Measurements from ENCODE around the gene EIF3A.
"Not testable (repeated sequence)": the region's sequence is repeated elsewhere in the genome, so short reads cannot be mapped to it uniquely, and the experiment has no call there.

EIF3A gene

DNA sequence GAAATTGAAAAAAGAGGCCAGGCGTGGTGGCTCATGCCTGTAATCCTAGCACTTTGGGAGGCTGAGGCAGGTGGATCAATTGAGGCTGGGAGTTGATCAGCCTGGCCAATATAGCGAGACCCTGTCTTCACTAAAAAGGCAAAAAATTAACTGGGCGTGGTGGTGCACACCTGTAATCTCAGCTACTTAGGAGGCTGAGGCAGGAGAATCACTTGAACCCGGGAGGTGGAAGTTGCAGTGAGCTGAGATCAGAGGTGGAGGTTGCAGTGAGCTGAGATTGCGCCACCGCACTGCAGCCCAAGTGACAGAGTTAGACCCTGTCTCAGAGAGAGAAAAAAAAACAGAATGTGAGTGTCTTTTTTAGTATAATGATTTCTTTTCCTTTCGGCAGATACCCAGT, 25.3 kb upstream of the EIF3A start:
- not testable (repeated sequence) for H3K27ac Mint-ChIP-seq, H3K27me3 Mint-ChIP-seq, H3K4me3 Mint-ChIP-seq, ATAC-seq, H3K9me3 Mint-ChIP-seq
- H3K36me3 Mint-ChIP-seq, result peaks cover 11% of the 10 kb centered on the region
- H3K4me1 Mint-ChIP-seq, result peaks cover 28% of the 10 kb centered on the region

GRCh38 chr10:119105155-119105554, 24.5 kb upstream of the EIF3A start:
- Mint-ChIP-seq H3K4me3 (peak overlapping the region; percentile 84), H3K27ac (peak overlapping the region; percentile 59), H3K36me3 (peaks cover 9% of the 10 kb centered on the region), H3K4me1 (peaks cover 28% of the 10 kb centered on the region), H3K27me3 (no peaks in the 10 kb centered on the region), H3K9me3 (no peaks in the 10 kb centered on the region)
- no peak for ATAC-seq

DNA sequence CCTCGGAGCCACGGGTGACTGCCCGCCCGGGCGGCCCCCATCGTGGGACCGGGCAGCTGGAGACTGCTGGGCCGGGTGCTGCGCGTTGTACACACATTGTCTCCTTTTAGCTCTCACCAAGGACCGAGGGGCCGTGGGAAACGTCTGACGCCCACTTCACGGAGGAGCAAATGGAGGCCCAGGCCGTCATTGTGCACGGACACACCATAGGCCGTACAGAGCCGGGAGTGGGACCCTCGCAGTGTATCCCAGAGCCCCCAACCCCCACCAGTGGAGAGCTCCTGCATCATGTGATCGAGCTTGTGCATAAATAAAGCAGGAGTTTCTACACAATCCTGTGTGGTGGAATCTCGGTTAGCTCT, 24.0 kb upstream of the EIF3A start:
- ATAC-seq, result no peak
- H3K27ac Mint-ChIP-seq, result no peak overlapping the region
- H3K27me3 Mint-ChIP-seq, result no peaks in the 10 kb centered on the region
- H3K4me1 Mint-ChIP-seq, result peaks cover 28% of the 10 kb centered on the region
- H3K9me3 Mint-ChIP-seq, result no peaks in the 10 kb centered on the region
- H3K36me3 Mint-ChIP-seq, result peaks cover 6% of the 10 kb centered on the region
- peak overlapping the region; percentile 84 for H3K4me3 Mint-ChIP-seq

- no peaks in the 10 kb centered on the region for H3K9me3 Mint-ChIP-seq
- peaks cover 6% of the 10 kb centered on the region for H3K36me3 Mint-ChIP-seq
- peak; percentile 91 for ATAC-seq
- H3K4me3 Mint-ChIP-seq, result peak within 1 kb of the TSS; percentile 84
- H3K27me3 Mint-ChIP-seq, result no peaks in the 10 kb centered on the region
- peaks cover 28% of the 10 kb centered on the region for H3K4me1 Mint-ChIP-seq
- H3K27ac Mint-ChIP-seq, result peak within 1 kb of the TSS; percentile 59
These were observed 23.5 kb upstream of the EIF3A start, which contains the start of gene DENND10 for GRCh38 chr10:119103903-119104653. DENND10 (plus strand) TSS chr10:119104113; CDS start chr10:119104143, 30 bp downstream.

GRCh38 chr10:119103241-119103902, 22.8 kb upstream of the EIF3A start:
- no peak for ATAC-seq
- Mint-ChIP-seq H3K27ac (peak overlapping the region; percentile 10), H3K4me3 (peak overlapping the region; percentile 67), H3K4me1 (peaks cover 28% of the 10 kb centered on the region), H3K9me3 (no peaks in the 10 kb centered on the region), H3K36me3 (peaks cover 2% of the 10 kb centered on the region), H3K27me3 (no peaks in the 10 kb centered on the region)

- Mint-ChIP-seq H3K36me3 (no peaks in the 10 kb centered on the region), H3K27me3 (no peaks in the 10 kb centered on the region), H3K9me3 (no peaks in the 10 kb centered on the region), H3K4me3 (peak overlapping the region; percentile 8), H3K27ac (peak overlapping the region; percentile 58), H3K4me1 (peaks cover 28% of the 10 kb centered on the region)
- no peak for ATAC-seq
These were observed 20.9 kb upstream of the EIF3A start for GRCh38 chr10:119101366-119102098.

GRCh38 chr10:119100434-119101238, 20.0 kb upstream of the EIF3A start:
- Mint-ChIP-seq H3K4me3 (no peak overlapping the region), H3K27ac (peak overlapping the region; percentile 30), H3K4me1 (peaks cover 36% of the 10 kb centered on the region), H3K27me3 (no peaks in the 10 kb centered on the region), H3K9me3 (no peaks in the 10 kb centered on the region), H3K36me3 (no peaks in the 10 kb centered on the region)
- no peak for ATAC-seq

DNA sequence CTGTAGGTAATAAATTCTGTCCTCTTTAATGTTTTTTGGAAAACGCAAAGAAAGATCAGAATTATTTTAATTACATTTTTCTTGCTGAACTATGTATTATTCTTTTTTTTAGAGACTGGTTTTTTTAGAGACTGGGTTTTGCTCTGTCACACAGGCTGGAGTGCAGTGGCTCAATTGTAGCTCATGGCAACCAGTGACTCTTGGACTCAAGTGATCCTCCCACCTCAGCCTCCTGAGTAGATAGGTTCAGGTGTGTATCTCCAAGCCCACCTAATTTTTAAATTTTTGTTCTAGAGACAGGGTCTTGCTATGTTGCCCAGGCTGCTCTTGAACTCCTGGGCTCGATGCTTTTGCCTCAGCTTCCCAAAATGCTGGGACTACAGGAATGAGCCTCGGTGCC, 18.0 kb upstream of the EIF3A start:
- no peaks in the 10 kb centered on the region for H3K9me3 Mint-ChIP-seq
- peaks cover 29% of the 10 kb centered on the region for H3K4me1 Mint-ChIP-seq
- no peaks in the 10 kb centered on the region for H3K36me3 Mint-ChIP-seq
- no peaks in the 10 kb centered on the region for H3K27me3 Mint-ChIP-seq
- ATAC-seq, result no peak
- no peak overlapping the region for H3K27ac Mint-ChIP-seq
- H3K4me3 Mint-ChIP-seq, result no peak overlapping the region

GRCh38 chr10:119096641-119097415, 16.2 kb upstream of the EIF3A start:
- not testable (repeated sequence) for H3K36me3 Mint-ChIP-seq, ATAC-seq, H3K9me3 Mint-ChIP-seq, H3K4me3 Mint-ChIP-seq, H3K27ac Mint-ChIP-seq, H3K27me3 Mint-ChIP-seq
- peaks cover 12% of the 10 kb centered on the region for H3K4me1 Mint-ChIP-seq

DNA sequence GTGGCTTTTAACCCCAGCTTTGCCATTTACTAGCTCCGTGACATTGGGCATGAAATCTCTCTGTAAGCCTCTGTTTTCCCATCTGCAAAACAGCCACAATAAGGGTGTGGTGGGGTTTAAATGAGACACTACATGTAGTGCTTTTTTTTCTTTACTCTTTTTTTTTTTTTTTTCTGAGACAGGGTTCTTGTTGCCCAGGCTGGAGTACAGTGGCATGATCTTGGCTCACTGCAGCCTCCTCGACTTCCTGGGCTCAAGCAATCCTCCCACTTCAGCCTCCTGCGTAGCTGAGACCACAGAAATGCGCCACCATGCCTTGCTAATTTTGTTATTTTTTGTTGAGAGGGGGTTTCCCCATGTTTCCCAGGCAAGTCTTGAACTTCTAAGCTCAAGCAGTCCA, 15.0 kb upstream of the EIF3A start:
- Mint-ChIP-seq H3K4me1 (peaks cover 16% of the 10 kb centered on the region), H3K27ac (peak overlapping the region; percentile 32), H3K9me3 (no peaks in the 10 kb centered on the region), H3K36me3 (no peaks in the 10 kb centered on the region), H3K4me3 (no peak overlapping the region), H3K27me3 (no peaks in the 10 kb centered on the region)
- ATAC-seq, result no peak

- Mint-ChIP-seq H3K9me3 (no peaks in the 10 kb centered on the region), H3K36me3 (no peaks in the 10 kb centered on the region), H3K27me3 (no peaks in the 10 kb centered on the region), H3K4me1 (peaks cover 34% of the 10 kb centered on the region), H3K27ac (peak overlapping the region; percentile 56), H3K4me3 (no peak overlapping the region)
- peak; percentile 82 for ATAC-seq
These were observed 10.4 kb upstream of the EIF3A start for GRCh38 chr10:119090968-119091367.

DNA sequence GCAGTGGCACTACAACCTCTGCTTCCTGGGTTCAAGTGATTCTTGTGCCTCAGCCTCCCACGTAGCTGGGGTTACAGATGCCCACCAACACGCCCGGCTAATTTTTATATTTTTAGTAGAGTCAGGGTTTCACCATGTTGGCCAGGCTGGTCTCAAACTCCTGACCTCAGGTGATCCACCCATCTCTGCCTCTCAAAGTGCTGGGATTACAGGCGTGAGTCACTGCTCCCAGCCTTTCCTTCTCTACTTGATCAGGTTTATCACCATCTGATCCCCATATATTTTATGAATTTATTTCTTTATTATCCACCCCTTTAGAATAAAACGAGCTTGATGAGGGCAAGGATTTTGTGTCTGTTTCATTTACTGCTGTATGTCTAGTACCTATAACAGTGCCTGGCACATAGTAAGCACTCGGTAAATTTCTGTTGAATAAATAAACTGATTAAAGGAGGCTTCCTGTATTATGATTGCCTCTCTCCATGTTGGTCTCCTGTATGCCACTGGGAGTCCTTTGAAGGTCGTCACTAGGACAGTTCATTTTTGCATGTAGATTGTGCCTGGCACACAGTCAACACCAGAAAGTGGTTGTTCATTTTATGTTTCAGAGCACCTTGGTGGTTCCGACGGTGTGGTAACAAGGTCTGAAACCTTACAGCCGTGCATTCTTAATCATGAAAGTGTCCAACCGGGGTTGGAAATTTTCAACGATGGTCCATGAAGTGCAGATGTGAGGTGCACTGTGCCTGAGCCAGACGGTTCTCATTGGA, 9.6 kb upstream of the EIF3A start:
- no peaks in the 10 kb centered on the region for H3K36me3 Mint-ChIP-seq
- H3K4me1 Mint-ChIP-seq, result peaks cover 36% of the 10 kb centered on the region
- ATAC-seq, result peak; percentile 52
- no peaks in the 10 kb centered on the region for H3K27me3 Mint-ChIP-seq
- no peak overlapping the region for H3K4me3 Mint-ChIP-seq
- H3K27ac Mint-ChIP-seq, result peak overlapping the region; percentile 56
- H3K9me3 Mint-ChIP-seq, result no peaks in the 10 kb centered on the region

GRCh38 chr10:119087271-119087882, 6.8 kb upstream of the EIF3A start:
- no peak overlapping the region for H3K4me3 Mint-ChIP-seq
- H3K9me3 Mint-ChIP-seq, result no peaks in the 10 kb centered on the region
- H3K4me1 Mint-ChIP-seq, result peaks cover 45% of the 10 kb centered on the region
- peak overlapping the region; percentile 1 for H3K27ac Mint-ChIP-seq
- H3K27me3 Mint-ChIP-seq, result no peaks in the 10 kb centered on the region
- H3K36me3 Mint-ChIP-seq, result no peaks in the 10 kb centered on the region
- no peak for ATAC-seq
